Uterus (tissue), 2 donors: Measurements from ENCODE around the gene OR56A3.

Experiments used
- CTCF ChIP-seq, 4 experiments: fragments of 200-600 bp in 2 of 4; fragments of 450-650 bp in 2 of 4; sonication (generic) in 2 of 4; IDR thresholded peaks; one replicate each; pipeline ENCODE4 v1.5.1; 2016 to 2019; ENCODE audit warnings: antibody characterized with exemption in 4 of 4, mild to moderate bottlenecking in 2 of 4, moderate library complexity in 1 of 4
- POLR2A ChIP-seq, 2 donors: fragments of 450-650 bp; IDR thresholded peaks; one replicate each; pipeline ENCODE4 v1.6.1; 2016; ENCODE audit warnings: antibody characterized with exemption in 2 of 2, mild to moderate bottlenecking in 1 of 2, moderate library complexity in 1 of 2

- no peak for TF ChIP-seq CTCF (IDR thresholded peaks at IDR 0.05)
- TF ChIP-seq POLR2A (IDR thresholded peaks at IDR 0.05), result no peak
Measured at GRCh38 chr11:5940748-5941147, 1.3 kb upstream of the OR56A3 start.
